NB4 (cell line): ENCODE results near the gene TMEM63C.

ENCODE experiments used
- DNase-seq: peaks from one replicate; pipeline ENCODE4 v3.0.0; 2010; ENCODE audit warnings: low read depth
- H3K4me3 ChIP-seq: one replicate; pipeline ENCODE4 v1.5.1; 2011; ENCODE audit warnings: mild to moderate bottlenecking, low read depth, low read length, moderate library complexity
- MYC ChIP-seq: IDR thresholded peaks from 2 replicates; pipeline ENCODE4 v1.6.1; 2011; ENCODE audit warnings: low read depth, low read length
- POLR2A ChIP-seq: IDR thresholded peaks from 2 replicates; pipeline ENCODE4 v1.6.1; 2011; ENCODE audit warnings: mild to moderate bottlenecking; ENCODE audit not compliant: insufficient read length; ENCODE audit errors: extremely low read depth
- TF ChIP-seq, protein P1 (sequence below): IDR thresholded peaks from one replicate; pipeline ENCODE4 v1.5.1; 2012; ENCODE audit warnings: low read depth, low read length
- TF ChIP-seq, protein P2 (sequence below): IDR thresholded peaks from 2 replicates; pipeline ENCODE4 v1.6.1; 2011; ENCODE audit warnings: low read depth, low read length

TMEM63C gene

DNA sequence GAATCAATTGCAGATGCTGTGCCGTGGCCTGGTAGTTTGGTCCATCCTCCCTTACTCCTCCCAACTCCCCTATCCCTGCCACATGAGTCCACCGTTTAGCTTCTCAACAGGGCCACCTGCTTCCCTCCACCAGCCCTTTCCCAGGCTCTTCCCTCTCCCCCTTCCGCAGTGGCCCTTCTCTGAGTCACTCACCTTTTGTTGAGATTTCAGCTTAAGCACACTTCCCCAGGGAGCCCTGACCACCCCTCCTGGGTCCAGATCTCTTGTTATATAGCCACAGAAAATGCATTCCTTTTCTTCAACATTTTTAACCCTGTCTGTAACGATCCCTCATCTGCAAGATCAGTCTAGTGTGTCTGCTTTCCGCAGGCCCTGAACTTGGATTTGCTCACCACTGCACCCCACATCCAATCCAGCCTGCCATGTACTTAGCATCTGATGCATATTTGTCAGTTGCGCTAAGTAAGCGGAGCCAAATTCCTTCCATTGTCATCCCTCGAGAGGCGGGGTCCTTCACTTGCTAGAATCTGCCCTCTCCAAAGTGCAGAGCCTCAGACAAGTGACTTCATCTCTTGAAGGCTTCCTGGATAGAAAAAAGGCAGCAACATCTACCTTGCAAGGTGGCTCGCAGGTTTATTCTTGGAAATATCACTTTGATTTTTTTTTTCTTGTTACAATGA lies 41.1 kb downstream of the TMEM63C start:
- TF ChIP-seq, protein P1, sequence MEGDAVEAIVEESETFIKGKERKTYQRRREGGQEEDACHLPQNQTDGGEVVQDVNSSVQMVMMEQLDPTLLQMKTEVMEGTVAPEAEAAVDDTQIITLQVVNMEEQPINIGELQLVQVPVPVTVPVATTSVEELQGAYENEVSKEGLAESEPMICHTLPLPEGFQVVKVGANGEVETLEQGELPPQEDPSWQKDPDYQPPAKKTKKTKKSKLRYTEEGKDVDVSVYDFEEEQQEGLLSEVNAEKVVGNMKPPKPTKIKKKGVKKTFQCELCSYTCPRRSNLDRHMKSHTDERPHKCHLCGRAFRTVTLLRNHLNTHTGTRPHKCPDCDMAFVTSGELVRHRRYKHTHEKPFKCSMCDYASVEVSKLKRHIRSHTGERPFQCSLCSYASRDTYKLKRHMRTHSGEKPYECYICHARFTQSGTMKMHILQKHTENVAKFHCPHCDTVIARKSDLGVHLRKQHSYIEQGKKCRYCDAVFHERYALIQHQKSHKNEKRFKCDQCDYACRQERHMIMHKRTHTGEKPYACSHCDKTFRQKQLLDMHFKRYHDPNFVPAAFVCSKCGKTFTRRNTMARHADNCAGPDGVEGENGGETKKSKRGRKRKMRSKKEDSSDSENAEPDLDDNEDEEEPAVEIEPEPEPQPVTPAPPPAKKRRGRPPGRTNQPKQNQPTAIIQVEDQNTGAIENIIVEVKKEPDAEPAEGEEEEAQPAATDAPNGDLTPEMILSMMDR, result no peak
- TF ChIP-seq, protein P2, sequence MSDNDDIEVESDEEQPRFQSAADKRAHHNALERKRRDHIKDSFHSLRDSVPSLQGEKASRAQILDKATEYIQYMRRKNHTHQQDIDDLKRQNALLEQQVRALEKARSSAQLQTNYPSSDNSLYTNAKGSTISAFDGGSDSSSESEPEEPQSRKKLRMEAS, result no peak
- no peak for TF ChIP-seq POLR2A
- TF ChIP-seq MYC, result no peak
- DNase-seq, result no peak
- H3K4me3 ChIP-seq, result no peak overlapping the region

DNA sequence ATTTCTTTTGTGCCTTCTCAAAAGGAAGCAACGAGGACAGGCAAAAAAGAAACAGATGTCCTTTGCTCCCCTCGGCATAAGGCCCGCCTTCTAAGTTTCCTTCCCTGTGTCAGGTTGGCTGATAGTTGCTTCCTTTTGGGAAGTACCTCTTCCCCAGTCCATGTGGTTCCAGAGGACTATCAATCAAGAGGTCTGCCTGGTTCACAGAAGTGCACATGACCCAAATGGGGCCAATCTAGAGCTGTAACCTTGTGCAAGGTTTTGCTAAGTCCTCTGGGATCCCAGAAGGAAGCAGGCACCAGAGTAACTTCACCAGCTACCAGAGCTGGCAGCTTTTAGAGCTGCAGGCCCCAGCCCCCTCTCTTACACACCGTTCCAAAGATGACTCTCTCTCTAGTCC lies 42.6 kb downstream of the TMEM63C start:
- TF ChIP-seq, protein P2, result no peak
- TF ChIP-seq POLR2A (no peak), MYC (no peak)
- TF ChIP-seq, protein P1, result no peak
- H3K4me3 ChIP-seq, result no peak overlapping the region
- no peak for DNase-seq

DNA sequence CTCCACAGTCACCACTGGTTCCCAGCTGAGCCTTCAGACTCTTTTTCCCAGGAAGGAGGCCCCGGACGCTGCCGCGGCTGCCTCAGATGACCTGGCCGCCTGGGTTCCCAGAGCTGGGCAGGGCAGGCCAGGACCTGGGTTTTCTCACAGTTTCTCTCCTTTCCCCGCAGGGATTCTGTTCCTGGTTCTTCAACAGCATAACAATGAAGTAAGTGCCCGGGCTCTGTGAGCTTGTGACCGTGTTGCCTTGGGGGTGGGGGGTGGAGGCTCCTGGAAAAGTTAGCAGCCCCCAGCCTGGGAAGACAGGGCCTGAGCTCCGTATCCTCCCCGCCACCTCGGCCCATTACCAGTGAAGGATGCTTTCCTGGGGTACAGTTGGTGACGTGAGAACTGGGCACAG lies 43.7 kb downstream of the TMEM63C start:
- TF ChIP-seq, protein P2, result no peak
- TF ChIP-seq MYC (no peak), POLR2A (no peak)
- TF ChIP-seq, protein P1, result no peak
- DNase-seq, result no peak
- no peak overlapping the region for H3K4me3 ChIP-seq

DNA sequence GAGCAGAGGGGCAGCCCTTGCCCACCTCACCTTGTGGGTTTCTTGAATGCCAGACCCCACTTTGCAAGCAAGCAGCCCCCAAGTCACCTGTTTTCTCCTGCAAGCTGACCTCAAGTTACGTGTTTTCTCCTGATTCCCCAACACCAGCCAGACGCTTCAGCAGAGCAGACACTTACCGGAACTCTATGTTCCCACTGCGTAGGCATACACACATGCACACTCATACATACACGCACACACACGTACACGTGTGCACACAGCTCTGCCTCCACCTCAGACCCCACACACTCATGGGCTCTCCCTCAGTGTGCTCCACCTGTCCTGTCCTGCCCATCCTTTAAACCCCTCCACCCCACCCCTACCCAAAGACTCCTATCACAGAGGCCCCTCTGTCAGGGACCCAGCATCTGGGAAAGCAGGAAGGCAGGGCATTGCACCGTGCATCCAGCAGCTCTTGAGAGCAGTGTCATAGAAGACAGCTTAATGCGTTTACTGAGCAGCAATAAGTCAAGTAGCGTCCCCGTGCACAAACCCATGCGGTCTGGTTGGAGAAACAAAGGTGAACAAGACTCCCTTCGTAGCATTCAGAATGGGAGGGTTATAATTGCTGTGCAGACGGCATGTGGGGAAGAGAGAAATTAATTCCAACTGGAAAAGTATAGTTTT lies 44.4 kb downstream of the TMEM63C start:
- H3K4me3 ChIP-seq, result no peak overlapping the region
- DNase-seq, result no peak
- TF ChIP-seq, protein P2, result no peak
- TF ChIP-seq POLR2A, result no peak
- no peak for TF ChIP-seq MYC

DNA sequence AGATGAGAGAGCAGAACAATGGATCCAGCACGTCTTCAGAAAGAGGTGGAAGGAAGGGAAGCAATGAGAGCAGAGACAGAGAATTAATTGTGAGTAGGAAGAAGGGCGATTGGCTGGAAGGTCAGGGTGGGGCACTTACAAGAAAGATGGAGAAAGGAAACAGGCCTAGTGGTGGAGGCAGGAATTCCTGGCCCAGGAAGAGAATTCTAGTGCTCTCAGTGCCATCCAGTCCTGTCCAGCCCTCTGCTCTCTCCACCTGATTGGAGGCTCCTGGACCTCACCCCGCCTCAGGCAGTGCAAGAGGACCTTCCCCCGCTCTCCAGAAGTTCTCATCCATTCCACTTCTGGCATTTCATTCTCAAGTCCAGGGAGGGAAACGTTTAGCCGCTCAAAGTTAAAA lies 46.5 kb downstream of the TMEM63C start:
- no peak overlapping the region for H3K4me3 ChIP-seq
- TF ChIP-seq MYC, result no peak
- TF ChIP-seq, protein P2, result no peak
- no peak for TF ChIP-seq POLR2A
- TF ChIP-seq, protein P1, result no peak
- no peak for DNase-seq

DNA sequence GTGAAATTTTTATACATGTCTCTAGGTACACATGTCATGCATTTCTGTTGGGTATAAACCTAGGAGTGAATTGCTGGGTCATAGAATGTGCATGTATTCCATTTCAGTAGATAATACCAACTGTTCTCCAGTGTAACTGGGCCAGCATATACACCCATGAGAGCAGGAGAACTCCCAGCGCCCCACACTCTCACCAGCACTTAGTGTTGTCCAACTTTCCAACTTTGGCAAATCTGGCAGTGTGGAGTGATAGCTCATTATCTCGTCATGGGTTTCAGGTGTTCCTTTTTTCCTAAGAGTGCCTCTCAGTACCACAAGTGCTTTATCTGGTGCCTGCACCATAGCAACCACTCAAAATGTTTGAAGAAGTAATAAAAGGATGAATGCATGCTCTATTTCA lies 49.3 kb downstream of the TMEM63C start:
- H3K4me3 ChIP-seq, result no peak overlapping the region
- TF ChIP-seq MYC, result no peak
- TF ChIP-seq, protein P1, result no peak
- TF ChIP-seq, protein P2, result no peak
- TF ChIP-seq POLR2A, result no peak
- DNase-seq, result no peak
